HuH-7 (cell line): ENCODE data around the gene GPR158.

Experiments used
- DNase-seq: peaks from one replicate; pipeline ENCODE4 v3.0.0; 2011; ENCODE audit warnings: low spot score

Gene GPR158

DNA sequence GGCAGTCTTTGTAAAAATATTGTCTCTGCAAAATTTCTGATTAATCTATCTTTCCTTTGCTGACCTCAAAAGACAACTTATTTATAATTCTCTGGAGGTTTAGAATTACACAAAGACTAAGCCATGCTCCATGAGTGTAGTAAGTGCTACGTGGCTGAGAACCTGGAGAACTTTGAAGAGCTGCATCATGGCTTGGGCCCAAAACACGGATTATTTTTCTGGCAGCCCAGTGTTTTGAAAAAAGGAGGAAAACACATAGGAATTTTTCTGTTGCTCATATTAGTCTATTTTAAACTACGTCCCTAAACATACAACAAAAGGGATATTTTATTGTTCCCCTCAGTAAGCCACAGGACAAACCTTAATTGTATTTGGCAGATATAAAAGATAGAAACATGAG is 398.5 kb downstream of the GPR158 start:
- DNase-seq, result no peak

DNA sequence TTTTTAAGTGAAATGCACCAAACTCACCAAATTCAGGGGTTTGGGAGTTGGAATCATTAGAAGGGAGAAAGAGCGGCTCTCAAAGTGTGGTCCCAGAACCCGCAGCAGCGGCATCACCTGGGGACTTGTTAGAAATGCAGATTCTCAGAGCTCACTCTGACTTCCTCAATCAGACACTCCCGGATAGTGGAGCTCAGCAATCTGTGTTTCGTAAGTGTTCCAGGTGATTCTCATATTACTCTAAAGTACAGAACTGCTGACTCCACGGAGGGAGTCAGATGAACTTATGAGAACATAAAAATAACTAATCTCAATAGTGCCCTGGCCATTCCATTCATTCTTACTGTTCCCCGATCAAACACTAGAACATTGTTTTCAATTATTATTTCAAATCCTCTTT is 400.5 kb downstream of the GPR158 start:
- DNase-seq, result no peak

DNA sequence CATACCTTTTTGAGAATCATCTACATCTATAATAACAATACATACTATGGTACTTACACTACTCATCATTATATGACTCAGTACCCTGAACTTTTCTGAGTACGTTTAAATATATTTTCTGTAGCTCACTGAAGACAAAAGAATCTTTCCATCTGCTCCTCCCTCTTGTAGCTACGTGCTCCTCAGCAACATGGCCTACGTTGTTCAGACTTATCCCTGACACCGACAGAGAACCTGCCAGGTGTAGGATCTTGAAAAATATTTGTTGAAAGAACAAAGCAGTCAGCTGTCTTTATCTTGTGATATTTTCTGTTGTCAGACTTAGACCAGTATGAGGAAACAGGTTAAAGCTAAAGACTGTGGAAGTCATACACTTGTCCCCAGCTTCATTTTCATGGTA is 403.3 kb downstream of the GPR158 start:
- DNase-seq, result no peak

DNA sequence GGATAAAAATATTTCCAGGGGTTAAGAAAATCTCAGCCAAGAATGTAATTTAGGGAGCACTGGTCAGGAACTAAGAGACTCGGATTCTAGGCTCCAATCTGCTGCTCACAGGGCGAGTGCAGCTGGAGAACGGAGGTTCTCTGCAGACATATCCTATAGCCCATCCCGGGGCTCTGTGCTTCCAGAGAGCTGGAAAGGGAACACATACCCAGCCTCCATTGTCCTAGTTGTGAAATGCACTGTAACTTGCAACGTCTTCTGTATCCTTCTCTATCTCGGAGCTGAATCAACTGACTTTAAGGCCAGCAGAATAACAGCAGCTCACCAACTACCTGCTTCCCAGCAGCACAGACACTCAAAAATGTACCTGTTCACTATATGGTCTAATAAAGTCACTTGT is 408.2 kb downstream of the GPR158 start:
- DNase-seq, result no peak

DNA sequence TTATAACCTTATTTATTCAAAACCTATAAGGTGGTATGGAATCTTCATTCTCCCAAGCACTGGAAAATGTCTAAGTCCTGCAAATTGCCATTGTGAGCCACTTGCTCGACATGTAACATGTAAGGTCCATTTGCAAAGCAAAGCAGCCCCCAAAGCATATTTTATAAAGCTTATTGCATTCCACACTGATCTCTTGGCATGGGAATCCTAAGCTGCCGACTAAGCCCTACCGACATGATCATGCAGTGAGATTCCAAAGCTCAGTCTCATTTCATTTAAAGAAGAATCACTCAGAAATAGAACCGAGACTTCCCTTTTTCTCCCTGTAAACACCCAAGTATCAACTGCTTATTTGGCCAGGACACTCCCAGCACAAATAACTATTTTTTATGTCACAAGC is 425.9 kb downstream of the GPR158 start:
- DNase-seq, result no peak

DNA sequence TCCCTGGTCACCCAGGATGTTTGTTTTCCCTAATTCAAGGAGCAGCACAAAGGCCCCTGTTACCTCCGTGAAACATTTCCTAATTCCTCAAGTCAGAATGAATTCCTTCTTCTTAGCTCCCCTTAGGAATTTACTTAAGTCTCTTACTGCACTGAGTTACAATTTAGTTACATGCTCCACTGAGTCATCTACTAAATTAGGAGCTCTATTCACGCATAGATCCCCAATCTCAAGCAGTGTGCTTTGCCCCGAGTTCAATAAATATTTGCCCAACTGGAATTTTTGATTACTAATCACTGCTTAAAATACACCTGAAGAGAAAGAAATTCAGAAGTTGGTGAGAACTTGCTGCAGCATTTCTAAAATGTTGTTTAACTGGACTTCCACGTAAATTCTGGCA is 429.8 kb downstream of the GPR158 start:
- DNase-seq, result no peak

DNA sequence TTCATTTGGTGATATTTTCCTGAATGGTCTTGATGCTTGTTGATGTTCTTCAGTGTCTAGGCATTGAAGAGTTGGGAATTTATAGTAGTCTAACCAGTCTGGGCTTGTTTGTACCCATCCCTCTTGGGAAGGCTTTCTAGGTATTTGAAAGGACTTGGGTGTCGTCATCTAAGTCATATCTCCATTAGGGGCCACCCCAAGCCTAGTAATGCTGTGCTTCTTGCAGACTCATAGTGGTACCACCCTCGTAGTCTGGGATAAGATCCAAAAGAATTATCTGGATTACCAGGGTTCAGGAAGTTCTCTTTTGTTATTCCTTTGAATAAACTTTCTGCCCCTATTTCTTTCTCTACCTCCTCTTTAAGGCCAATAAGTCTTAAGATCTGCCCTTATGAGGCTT is 439.9 kb downstream of the GPR158 start:
- DNase-seq, result no peak

DNA sequence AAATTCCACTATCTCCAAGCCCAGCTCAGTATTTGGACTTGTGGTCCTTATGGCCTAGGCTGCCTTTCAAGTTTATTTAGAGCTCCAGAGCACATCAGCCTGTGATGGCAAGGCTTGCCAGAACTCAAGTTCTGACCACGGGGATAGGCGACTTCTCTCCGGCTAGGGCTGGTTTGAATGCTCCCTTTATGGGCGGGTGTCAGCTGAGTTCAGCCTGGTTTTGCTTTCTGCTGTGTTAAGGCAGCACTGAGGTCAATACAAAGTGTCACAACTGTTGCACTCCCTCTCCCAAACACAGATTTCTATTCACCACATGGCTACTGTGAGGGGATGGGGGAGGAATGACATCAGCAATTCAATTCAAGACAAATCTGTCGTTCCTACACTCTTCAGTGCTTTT is 441.1 kb downstream of the GPR158 start:
- no peak for DNase-seq

DNA sequence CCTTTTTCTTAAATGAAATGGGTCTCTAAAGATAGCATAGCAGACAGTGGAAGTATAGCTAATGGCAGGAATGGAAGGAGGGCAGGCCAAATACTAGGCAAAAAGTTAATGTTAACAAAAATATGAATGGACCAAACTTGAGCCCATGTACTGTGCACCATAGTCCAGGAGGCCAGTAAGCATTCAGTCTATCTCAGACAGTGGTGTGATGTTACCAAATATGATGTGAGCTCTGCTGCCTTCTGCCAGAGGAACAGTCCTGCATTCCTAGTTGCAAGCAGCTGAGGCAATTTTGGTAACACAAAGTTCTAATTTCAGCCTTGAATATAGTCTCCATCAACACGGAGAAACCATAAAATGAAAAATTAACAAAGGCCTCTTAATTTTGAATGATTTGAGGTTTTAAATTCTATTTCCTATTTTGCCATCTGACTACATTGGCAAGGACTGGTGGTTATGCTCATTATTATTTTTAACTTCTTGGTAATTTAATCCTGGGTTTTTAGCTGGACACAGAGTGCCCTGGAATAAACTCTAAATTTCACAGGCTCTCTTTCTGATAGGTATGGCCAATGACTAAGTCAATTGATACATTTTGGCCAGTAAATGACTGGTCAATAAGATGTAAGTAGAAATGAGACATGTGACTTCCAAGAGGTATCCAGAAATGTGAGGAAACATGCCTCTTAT is 442.2 kb downstream of the GPR158 start:
- DNase-seq, result no peak

DNA sequence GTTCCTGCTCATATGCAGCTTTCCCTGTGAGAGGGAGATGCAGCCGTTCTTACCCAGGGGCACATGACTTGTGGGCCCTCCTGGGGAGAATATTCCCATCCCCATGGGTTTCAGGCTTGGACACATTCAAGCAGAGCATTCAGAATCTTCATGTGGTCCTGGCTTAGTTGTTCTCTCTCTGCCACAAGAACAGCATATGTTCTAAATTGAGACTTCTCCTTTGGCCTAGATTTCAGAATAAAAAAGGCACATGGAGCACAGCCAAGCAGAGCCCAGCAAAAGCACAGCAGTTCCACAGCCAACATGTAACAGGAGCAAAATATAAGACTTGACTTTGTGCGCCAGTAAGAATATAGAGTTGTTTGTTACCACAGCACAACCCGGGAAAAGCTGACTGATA is 452.8 kb downstream of the GPR158 start:
- no peak for DNase-seq

DNA sequence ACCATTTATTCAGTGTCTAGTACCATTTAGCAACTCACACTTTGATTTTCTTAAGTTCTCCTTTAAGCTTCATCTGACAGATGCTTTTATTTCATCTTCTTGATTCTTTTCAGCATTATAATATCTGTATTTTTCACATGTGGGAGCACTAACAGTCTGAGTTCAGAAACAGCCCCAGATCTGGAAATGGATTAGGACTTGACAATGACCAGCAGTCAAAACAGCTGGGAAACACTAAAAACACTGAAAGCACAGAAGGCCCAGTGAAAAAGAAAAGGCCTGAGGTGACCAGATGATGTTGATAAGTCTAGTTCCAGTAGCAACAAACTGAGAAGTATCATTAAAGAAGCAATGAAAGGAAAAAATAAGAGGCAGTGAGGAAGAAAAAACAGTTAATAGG is 454.5 kb downstream of the GPR158 start:
- no peak for DNase-seq

DNA sequence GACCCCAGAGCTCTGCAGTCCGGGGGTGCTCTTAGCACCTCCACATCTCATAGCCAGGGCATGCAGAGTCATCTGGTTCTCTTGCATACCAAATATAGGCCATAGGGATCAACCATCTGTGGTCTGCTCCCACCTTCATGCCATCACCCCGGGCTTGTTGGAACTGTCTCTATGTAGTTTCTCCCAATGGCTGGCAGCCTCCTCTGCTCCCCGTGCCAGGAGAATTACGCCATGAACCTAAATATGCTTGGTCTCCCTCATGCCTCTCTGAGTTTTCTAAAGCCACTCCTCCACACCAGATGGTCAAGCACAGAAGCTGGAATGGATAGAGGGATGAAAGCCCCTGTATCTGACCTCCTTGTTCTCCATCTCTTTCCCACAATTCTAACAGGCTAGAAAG is 456.7 kb downstream of the GPR158 start:
- no peak for DNase-seq

DNA sequence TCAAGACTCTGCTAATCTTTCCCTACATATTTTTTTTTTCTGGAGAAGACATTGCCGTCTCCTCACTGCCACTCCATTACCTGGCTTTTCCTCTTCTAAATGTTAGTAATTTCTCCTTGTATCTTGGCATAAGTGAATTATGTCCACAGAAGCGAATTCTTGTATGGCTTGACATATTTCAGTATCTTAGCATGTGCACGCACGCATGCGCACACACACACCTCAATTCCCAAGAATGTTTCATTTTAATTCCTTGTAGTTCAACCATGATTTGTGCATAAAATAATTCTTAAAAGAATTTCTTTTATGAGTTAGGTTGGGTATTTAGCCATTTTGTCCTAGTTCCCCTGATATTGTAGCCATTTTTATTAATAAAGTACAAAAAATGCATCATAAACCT is 458.0 kb downstream of the GPR158 start:
- DNase-seq, result no peak

DNA sequence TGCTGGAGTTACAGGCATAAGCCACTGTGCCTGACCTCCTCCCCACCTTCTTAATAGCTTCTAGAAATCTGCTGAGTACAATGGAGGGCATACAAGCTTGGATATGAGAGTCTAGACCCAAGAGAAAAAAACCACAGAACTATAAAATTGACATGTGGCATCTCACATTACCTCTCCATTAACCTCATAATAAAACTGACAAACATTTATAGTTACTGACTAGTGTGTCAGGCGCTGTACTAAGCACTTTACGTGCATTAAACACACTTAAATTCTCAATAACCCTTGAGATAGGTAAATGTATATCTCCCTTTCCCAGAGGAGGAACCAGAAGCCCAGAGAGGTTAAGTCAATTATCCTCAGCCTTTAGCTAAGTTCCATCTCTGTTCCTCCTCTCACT is 458.7 kb downstream of the GPR158 start:
- no peak for DNase-seq

DNA sequence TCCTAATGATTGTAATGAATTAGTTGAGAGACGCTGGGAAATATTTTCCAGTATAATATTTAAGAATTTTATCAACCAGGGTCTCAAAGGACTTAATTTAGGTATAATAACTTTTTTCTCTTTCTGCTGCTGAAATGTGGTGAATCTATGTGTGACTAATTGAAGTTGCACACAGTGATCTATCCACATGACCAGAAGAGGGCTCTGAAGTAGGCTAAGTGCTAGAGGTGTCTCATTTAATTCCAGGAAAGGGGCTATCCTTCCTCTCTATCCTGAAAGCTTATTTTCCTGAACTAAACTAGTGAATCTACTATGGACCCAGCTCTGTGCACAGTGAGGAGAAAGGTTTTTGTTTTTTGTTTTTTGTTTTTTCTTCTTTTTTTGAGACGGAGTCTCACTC is 464.8 kb downstream of the GPR158 start:
- DNase-seq, result no peak

DNA sequence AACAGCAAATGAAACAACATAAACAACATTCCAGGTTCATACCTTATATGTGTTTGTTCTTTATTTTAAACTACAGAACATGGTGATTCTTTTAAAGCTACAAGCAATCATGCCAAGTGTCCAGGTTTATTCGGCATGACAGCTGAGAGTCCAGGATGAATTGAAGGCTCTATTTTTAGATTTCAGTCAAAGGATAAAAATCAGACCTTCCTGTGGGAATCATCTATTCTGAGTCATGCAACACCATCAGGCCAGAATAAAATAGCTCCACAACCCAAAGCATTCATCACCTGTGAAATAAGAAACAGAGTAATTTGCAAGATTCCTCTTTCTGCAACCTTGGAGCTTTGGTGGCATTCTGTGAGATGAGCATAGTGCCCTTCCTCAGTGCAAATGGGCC is 466.8 kb downstream of the GPR158 start:
- DNase-seq, result no peak

DNA sequence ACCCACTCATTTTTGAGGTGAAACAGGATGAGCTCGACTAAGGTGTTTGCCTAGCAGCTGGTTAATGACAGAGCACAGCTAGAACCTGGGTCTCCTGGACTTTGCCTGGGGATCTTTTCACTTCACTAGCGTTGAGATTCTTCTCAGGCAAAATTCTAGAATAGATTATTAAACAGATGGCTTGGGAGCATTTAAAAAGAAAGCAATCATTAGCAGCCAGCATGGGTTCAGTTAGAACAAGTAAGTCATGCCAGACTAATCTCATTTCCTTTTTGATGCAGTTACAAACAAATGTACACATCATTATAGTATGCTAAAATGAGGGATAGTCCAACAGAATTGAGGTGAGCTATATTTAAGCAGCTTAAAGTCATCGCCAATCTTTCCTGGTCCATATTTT is 467.9 kb downstream of the GPR158 start:
- no peak for DNase-seq

DNA sequence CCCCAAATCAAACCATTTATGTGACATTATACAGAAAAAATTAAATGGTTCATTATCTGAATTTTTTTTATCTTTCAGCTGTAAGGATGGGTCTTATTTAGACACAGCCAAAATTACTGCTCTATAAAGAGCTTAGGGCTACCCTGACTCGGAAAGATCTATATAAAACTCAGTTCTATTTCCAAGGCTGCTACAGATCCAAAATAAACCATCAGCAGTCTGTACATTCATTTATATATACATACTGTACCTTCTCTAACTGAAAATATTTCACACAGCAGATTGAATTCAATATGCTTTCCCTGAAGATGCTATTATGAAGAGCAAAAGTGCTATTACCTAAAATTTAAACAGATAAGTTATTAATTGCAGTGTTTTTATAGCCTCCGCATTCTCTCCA is 471.6 kb downstream of the GPR158 start:
- no peak for DNase-seq

DNA sequence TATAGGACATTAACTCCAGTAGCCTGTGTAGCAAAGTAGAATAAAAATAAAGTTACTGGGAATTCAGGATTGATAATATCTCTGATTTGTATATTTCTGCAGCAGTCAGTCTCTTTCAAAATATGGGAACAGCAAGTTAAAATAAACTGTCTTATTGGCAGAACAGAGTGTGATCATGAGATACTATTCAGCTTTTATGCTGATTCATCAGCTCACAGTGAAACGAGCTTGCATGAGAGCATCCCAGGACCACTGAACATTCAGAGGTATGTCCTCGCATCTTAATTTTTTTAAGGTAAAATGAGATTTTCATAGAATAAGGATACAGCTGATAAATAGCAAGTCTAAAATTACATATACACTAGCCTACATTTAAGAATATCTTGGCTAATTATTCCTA is 476.7 kb downstream of the GPR158 start:
- DNase-seq, result no peak
